HepG2 (cell line): Measurements from ENCODE around the gene NCCRP1. TPM values are rescaled to one million over a fixed set of nuclear protein-coding genes. Genes with fewer than 3 reads are reported as not detected.

Source experiments
- ATAC-seq: fragments of 200-7000 bp; cut with Tn5 transposase; 3 replicates; pipeline ENCODE4 v1.9.1; 2020; ENCODE audit warnings: mild to moderate bottlenecking, moderate library complexity
- BruUV-seq: library from RNA; stranded (reverse); fragments of 400-500 nt; replicated peaks from 2 replicates; lab custom pipeline; 2021; lab: Mats Ljungman, UMichigan
- CTCF ChIA-PET: fragments of 300-600 bp; formaldehyde crosslinking; extraction: SDS; loops from one replicate; lab custom pipeline; 2021; ENCODE audit warnings: low total read pairs, inconsistent platforms, low intra/inter-chr PET ratio; lab: Yijun Ruan, JAX
- POLR2A ChIA-PET: fragments of 350-600 bp; sonication (Branson Sonifier 250); formaldehyde crosslinking; loops from one replicate; lab custom pipeline; 2020; ENCODE audit warnings: antibody characterized with exemption, inconsistent platforms; lab: Yijun Ruan, JAX
- DNase-seq: peaks from one replicate; pipeline ENCODE4 v3.0.0-alpha.2; 2015; ENCODE audit warnings: low spot score
- FAIRE-seq: peaks from 3 replicates; lab custom pipeline; 2011; peaks lifted over from hg19 to GRCh38; lab: Jason Lieb, UNC
- H2AFZ ChIP-seq: one replicate; pipeline ENCODE4 v1.6.1; 2011; ENCODE audit warnings: low read length, inconsistent platforms
- H3K27ac ChIP-seq: fragments of 300-600 bp; 3 replicates; pipeline ENCODE4 v1.8.0; 2011; ENCODE audit warnings: mixed run types, mild to moderate bottlenecking, mixed read lengths, low read length, inconsistent platforms; ENCODE audit not compliant: insufficient read depth; ENCODE audit errors: extremely low read length
- H3K27me3 ChIP-seq, 2 experiments: fragments of 200-600 bp in 1 of 2; 2 replicates in 1 of 2; 3 replicates in 1 of 2; pipeline versions ENCODE4 v1.6.0 to v1.8.0; 2011; ENCODE audit warnings: low read length in 2 of 2, mild to moderate bottlenecking in 2 of 2, moderate library complexity in 2 of 2, inconsistent platforms in 1 of 2; ENCODE audit not compliant: insufficient read depth in 2 of 2, control insufficient read depth in 1 of 2
- H3K36me3 ChIP-seq, 2 experiments: fragments of 200-600 bp in 1 of 2; replicated peaks in 1 of 2; 2 replicates in 1 of 2; 3 replicates in 1 of 2; pipeline versions ENCODE4 v1.5.1 to v1.8.0; 2011; ENCODE audit warnings: low read length in 2 of 2, inconsistent platforms in 1 of 2; ENCODE audit not compliant: insufficient read depth in 2 of 2, control insufficient read depth in 1 of 2
- H3K4me1 ChIP-seq: 2 replicates; pipeline ENCODE4 v1.5.1; 2012; ENCODE audit warnings: low read length, inconsistent platforms; ENCODE audit not compliant: insufficient read depth
- H3K4me2 ChIP-seq: 2 replicates; pipeline ENCODE4 v1.6.0; 2011; ENCODE audit warnings: low read depth, low read length, inconsistent platforms
- H3K4me3 ChIP-seq, 3 experiments: fragments of 200-600 bp in 1 of 3; sonication (generic), shearing (Covaris generic) in 1 of 3; replicated peaks in 1 of 3; 2 replicates each; pipeline ENCODE4 v1.5.1; 2011 to 2016; ENCODE audit warnings: low read length in 3 of 3, inconsistent platforms in 2 of 3, low read depth in 2 of 3, mild to moderate bottlenecking in 2 of 3, control low read depth in 1 of 3, mixed read lengths in 1 of 3; ENCODE audit not compliant: insufficient read depth in 1 of 3
- H3K79me2 ChIP-seq: one replicate; pipeline ENCODE4 v1.6.1; 2011; ENCODE audit warnings: low read length, inconsistent platforms; ENCODE audit not compliant: insufficient read depth
- H3K9ac ChIP-seq: 2 replicates; pipeline ENCODE4 v1.6.0; 2011; ENCODE audit warnings: mild to moderate bottlenecking, low read depth, low read length, inconsistent platforms; ENCODE audit not compliant: insufficient read depth
- H3K9me3 ChIP-seq: 2 replicates; pipeline ENCODE4 v1.5.1; 2012; ENCODE audit warnings: mild to moderate bottlenecking, low read length
- H4K20me1 ChIP-seq: 2 replicates; pipeline ENCODE4 v1.6.0; 2011; ENCODE audit warnings: inconsistent platforms, mild to moderate bottlenecking, low read length, moderate library complexity; ENCODE audit not compliant: insufficient read depth
- E2F5 ChIP-seq: sonication (generic); formaldehyde crosslinking; conservative IDR thresholded peaks from 2 replicates; pipeline ENCODE4 v1.4.0; 2020; ENCODE audit warnings: missing genetic modification reagents
- FOXA1 ChIP-seq, 2 experiments: fragments of 450-650 bp in 1 of 2; sonication (generic) in 1 of 2; formaldehyde crosslinking in 1 of 2; IDR thresholded peaks; 2 replicates each; pipeline versions ENCODE4 v1.4.0 to v1.6.1; 2016 to 2020; ENCODE audit warnings: missing genetic modification reagents in 1 of 2
- HMG20A ChIP-seq: IDR thresholded peaks from 2 replicates; pipeline ENCODE4 v1.6.1; 2016; ENCODE audit warnings: borderline replicate concordance
- IRF2 ChIP-seq: IDR thresholded peaks from 2 replicates; pipeline ENCODE4 v1.6.1; 2018; ENCODE audit warnings: missing genetic modification reagents, missing compliant biosample characterization
- IRX3 ChIP-seq: sonication (generic); formaldehyde crosslinking; IDR thresholded peaks from 2 replicates; pipeline ENCODE4 v1.8.1; 2023; ENCODE audit warnings: mild to moderate bottlenecking, low read depth, missing genetic modification reagents, borderline replicate concordance
- KLF13 ChIP-seq: sonication (generic); formaldehyde crosslinking; IDR thresholded peaks from 2 replicates; pipeline ENCODE4 v1.4.0; 2020; ENCODE audit warnings: mild to moderate bottlenecking, missing genetic modification reagents
- MIER2 ChIP-seq: IDR thresholded peaks from 2 replicates; pipeline ENCODE4 v1.6.1; 2016; ENCODE audit warnings: missing biosample characterization, missing genetic modification reagents
- NFATC3 ChIP-seq: sonication (generic); formaldehyde crosslinking; IDR thresholded peaks from 2 replicates; pipeline ENCODE4 v1.5.1; 2020; ENCODE audit warnings: mild to moderate bottlenecking, missing genetic modification reagents
- PBX3 ChIP-seq: sonication (generic); formaldehyde crosslinking; IDR thresholded peaks from 2 replicates; pipeline ENCODE4 v1.8.1; 2023; ENCODE audit warnings: missing genetic modification reagents, inconsistent platforms, borderline replicate concordance
- SCMH1 ChIP-seq: sonication (generic); formaldehyde crosslinking; IDR thresholded peaks from 2 replicates; pipeline ENCODE4 v1.9.0; 2021; ENCODE audit warnings: missing genetic modification reagents, mild to moderate bottlenecking, borderline replicate concordance
- SKIL ChIP-seq: sonication (generic); formaldehyde crosslinking; IDR thresholded peaks from 2 replicates; pipeline ENCODE4 v1.8.0; 2022; ENCODE audit warnings: missing genetic modification reagents, mild to moderate bottlenecking, moderate library complexity, borderline replicate concordance
- TSC22D2 ChIP-seq: sonication (generic); formaldehyde crosslinking; IDR thresholded peaks from 2 replicates; pipeline ENCODE4 v1.5.1; 2020; ENCODE audit warnings: missing genetic modification reagents, mild to moderate bottlenecking, borderline replicate concordance
- ZFP37 ChIP-seq: sonication (generic); formaldehyde crosslinking; IDR thresholded peaks from 2 replicates; pipeline ENCODE4 v1.4.0; 2020; ENCODE audit warnings: missing genetic modification reagents, borderline replicate concordance
- ZNF251 ChIP-seq: sonication (generic); formaldehyde crosslinking; IDR thresholded peaks from 2 replicates; pipeline ENCODE4 v1.9.0; 2021; ENCODE audit warnings: mild to moderate bottlenecking, missing genetic modification reagents
- ZNF672 ChIP-seq: sonication (generic); formaldehyde crosslinking; IDR thresholded peaks from 2 replicates; pipeline ENCODE4 v1.8.1; 2022; ENCODE audit warnings: missing genetic modification reagents
- WGBS: methylation state at CpG from one replicate; pipeline ENCODE4 v1.1.6; 2017; ENCODE audit warnings: low lambda C conversion rate; 5-methylcytosine and 5-hydroxymethylcytosine counted together
- in situ Hi-C: cut with HindIII; loops from 2 replicates; pipeline ENCODE4 v1.10.0; 2017; ENCODE audit warnings: low pct_unique_long_range_greater_than_20kb; ENCODE audit not compliant: extremely low pct_ligation_motif_present
- intact Hi-C: fragments of 100-400 bp; cut with micrococcal nuclease; formaldehyde crosslinking; loops from one replicate; pipeline ENCODE4 v1.10.0; 2022; ENCODE audit not compliant: unreplicated experiment
- polyA plus RNA-seq, 8 experiments: library from polyadenylated mRNA; depleted of rRNA in 3 of 8; stranded (reverse) in 7 of 8; unstranded in 1 of 8; fragments of >200 nt; fragmentation: Illumina TruSeq in 4 of 8; extraction: Trizol in 4 of 8; gene quantifications; 2 replicates each; pipeline versions ENCODE4 v1.2.1 to v1.2.3, GENCODE V29; 2011 to 2016; ENCODE audit warnings: low read depth in 4 of 8, missing spikeins in 1 of 8, mixed read lengths in 1 of 8; ENCODE audit not compliant: insufficient read depth in 1 of 8
- total RNA-seq, 5 experiments: library from RNA; depleted of rRNA; stranded (reverse); fragments of >200 nt; fragmentation: Illumina TruSeq; extraction: Trizol; gene quantifications; 2 replicates each; pipeline ENCODE4 v1.2.3, GENCODE V29; 2016; ENCODE audit warnings: low read depth in 1 of 5

NCCRP1 gene
- total and polyA plus RNA-seq, 2 of the 13 experiments (the other 11 are each of a cell fraction or from before 2014, with no cell fraction given) = not detected

- Histone ChIP-seq H3K79me2 (no peaks in the 10 kb centered on the region), H3K36me3 (peaks cover 13 to 46% of the 10 kb centered on the region in 2 experiments; a peak in 4 of 5 replicates), H3K27me3 (no peaks in the 10 kb centered on the region; a peak in 1 of 5 replicates), H3K4me3 (no peak overlapping the region), H3K9me3 (no peaks in the 10 kb centered on the region), H3K9ac (no peak overlapping the region), H4K20me1 (peaks cover 2% of the 10 kb centered on the region; the same call in 1 of the 2 replicates), H3K4me2 (no peak overlapping the region), H3K4me1 (peaks cover 26% of the 10 kb centered on the region), H2AFZ (no peak overlapping the region), H3K27ac (no peak overlapping the region)
- WGBS = 98% methylated on average over 22 of the region's 45 CpGs
- BruUV-seq = TSS peak; percentile 49
- no peak for ATAC-seq
- CTCF ChIA-PET = no interaction called here
- TF ChIP-seq PBX3 (CRISPR knock-in tag) = no peak
- no peak for TF ChIP-seq NFATC3
- TF ChIP-seq SCMH1 (CRISPR knock-in tag) = no peak
- no peak for TF ChIP-seq HMG20A (CRISPR knock-in tag)
- no peak for TF ChIP-seq ZFP37 (CRISPR knock-in tag)
- no peak for TF ChIP-seq KLF13 (CRISPR knock-in tag)
- TF ChIP-seq ZNF251 = no peak
- TF ChIP-seq ZNF672 (CRISPR knock-in tag) = no peak
- TF ChIP-seq MIER2 = no peak
- TF ChIP-seq FOXA1 (IDR thresholded peaks at IDR 0.05) = no peak
- no peak for TF ChIP-seq FOXA1 (CRISPR knock-in tag; IDR thresholded peaks at IDR 0.05)
- no peak for TF ChIP-seq IRX3 (CRISPR knock-in tag)
- TF ChIP-seq TSC22D2 = no peak
- TF ChIP-seq E2F5 (CRISPR knock-in tag) = no peak
- no peak for TF ChIP-seq IRF2 (CRISPR knock-in tag)
- TF ChIP-seq SKIL (CRISPR knock-in tag) = no peak
- no peak for DNase-seq
- no peak for FAIRE-seq
- POLR2A ChIA-PET = no interaction called here
- intact Hi-C loops (no loop called here), in situ Hi-C loops (no loop called here)
Measured at GRCh38 chr19:39172700-39173501, 23.9 kb upstream of the NCCRP1 start.
